ENCODE measurements around the gene ROR1.

The ROR1 gene

DNA sequence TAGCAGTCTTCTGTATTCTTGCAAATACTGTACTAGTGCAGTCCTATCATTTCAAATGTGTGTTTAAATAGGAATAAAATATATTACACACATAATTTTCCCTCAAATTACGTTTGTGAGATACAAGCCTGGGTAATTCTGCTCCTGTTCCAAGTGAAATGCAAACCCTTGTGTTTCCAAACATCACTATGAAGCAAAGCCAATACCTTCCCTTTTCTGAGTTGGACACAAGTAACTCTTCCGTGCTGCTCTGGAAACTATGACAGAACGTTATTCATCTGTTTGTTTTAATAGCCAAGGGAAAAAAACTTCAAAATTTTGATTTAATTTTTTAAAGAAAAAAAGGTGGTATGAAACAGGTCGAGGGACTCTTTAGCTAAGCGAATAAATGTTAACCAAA lies 355.9 kb downstream of the ROR1 start:
- Histone ChIP-seq H3K4me3 (ENCODE audit: low read length) (no peak overlapping the region), H3K36me3 (ENCODE audit: control insufficient read depth, insufficient read depth, low read length) (no peaks in the 10 kb centered on the region), H3K27me3 (ENCODE audit: control insufficient read depth, insufficient read depth, low read length) (no peaks in the 10 kb centered on the region), H3K4me1 (ENCODE audit: control insufficient read depth, insufficient read depth, low read length) (no peaks in the 10 kb centered on the region), H3K9ac (ENCODE audit: low read length) (no peak overlapping the region), H3K9me3 (ENCODE audit: control insufficient read depth, low read length) (no peaks in the 10 kb centered on the region)

DNA sequence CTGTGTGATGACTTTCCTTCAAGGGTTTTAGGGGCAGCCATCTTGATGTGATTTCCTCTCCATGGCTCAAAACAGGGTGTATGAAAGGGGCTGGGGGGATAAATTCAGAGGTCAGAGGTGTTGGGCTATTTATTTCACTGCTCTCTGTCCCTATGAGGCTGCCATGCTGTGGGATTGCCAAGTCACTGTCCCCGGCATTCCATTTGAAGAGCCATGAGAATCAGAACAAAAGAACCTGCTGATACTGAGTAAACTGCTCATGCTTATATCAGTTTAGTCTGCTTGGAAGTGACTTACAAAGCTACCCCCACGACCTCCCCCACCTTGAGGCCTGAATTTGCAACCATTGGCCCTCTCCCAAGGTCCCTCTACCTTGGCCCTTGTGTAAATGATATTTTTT lies 357.3 kb downstream of the ROR1 start:
- H3K4me1 ChIP-seq (ENCODE audit: control insufficient read depth, insufficient read depth, low read length): no peaks in the 10 kb centered on the region
- H3K27me3 ChIP-seq (ENCODE audit: control insufficient read depth, insufficient read depth, low read length): no peaks in the 10 kb centered on the region
- no peak overlapping the region for H3K4me3 ChIP-seq (ENCODE audit: low read length)
- no peak overlapping the region for H3K9ac ChIP-seq (ENCODE audit: low read length)
- H3K9me3 ChIP-seq (ENCODE audit: control insufficient read depth, low read length): no peaks in the 10 kb centered on the region
- H3K36me3 ChIP-seq (ENCODE audit: control insufficient read depth, insufficient read depth, low read length): no peaks in the 10 kb centered on the region

GRCh38 chr1:64133036-64133435 lies 359.2 kb downstream of the ROR1 start:
- Histone ChIP-seq H3K9ac (ENCODE audit: low read length) (no peak overlapping the region), H3K4me1 (ENCODE audit: control insufficient read depth, insufficient read depth, low read length) (no peaks in the 10 kb centered on the region), H3K36me3 (ENCODE audit: control insufficient read depth, insufficient read depth, low read length) (no peaks in the 10 kb centered on the region)

GRCh38 chr1:64135462-64136223 lies 361.8 kb downstream of the ROR1 start:
- no peak overlapping the region for H3K9ac ChIP-seq (ENCODE audit: low read length)
- no peaks in the 10 kb centered on the region for H3K27me3 ChIP-seq (ENCODE audit: control insufficient read depth, insufficient read depth, low read length)
- no peaks in the 10 kb centered on the region for H3K9me3 ChIP-seq (ENCODE audit: control insufficient read depth, low read length)

More at GRCh38 chr1:64133036-64133435, 359.2 kb downstream of the ROR1 start:
- Histone ChIP-seq H3K4me3 (ENCODE audit: low read length) (no peak overlapping the region), H3K9me3 (ENCODE audit: control insufficient read depth, low read length) (no peaks in the 10 kb centered on the region), H3K27me3 (ENCODE audit: control insufficient read depth, insufficient read depth, low read length) (no peaks in the 10 kb centered on the region)

DNA sequence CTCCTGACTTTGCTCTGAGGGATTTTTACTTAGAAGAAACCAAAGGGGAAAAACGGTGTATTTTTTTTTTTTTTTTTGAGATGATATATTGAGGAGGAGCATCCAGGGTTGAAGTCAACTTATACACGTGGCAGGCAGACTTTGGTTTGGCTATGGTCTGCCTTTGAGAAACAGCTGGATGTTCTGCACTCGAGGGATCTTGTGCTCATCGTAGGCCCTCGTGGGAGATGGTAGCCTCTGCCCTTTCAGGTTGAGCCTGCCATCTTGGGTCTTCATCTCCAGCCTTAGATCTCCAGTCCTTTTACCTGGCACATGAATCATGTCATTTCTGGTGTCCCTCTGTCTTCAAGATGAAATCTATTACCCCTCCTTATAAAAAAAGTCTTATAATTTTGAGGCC lies 362.5 kb downstream of the ROR1 start:
- H3K9me3 ChIP-seq (ENCODE audit: control insufficient read depth, low read length): no peaks in the 10 kb centered on the region
- no peaks in the 10 kb centered on the region for H3K27me3 ChIP-seq (ENCODE audit: control insufficient read depth, insufficient read depth, low read length)
- H3K9ac ChIP-seq (ENCODE audit: low read length): no peak overlapping the region
- peaks cover 5% of the 10 kb centered on the region for H3K4me1 ChIP-seq (ENCODE audit: control insufficient read depth, insufficient read depth, low read length)
- H3K4me3 ChIP-seq (ENCODE audit: low read length): no peak overlapping the region
- no peaks in the 10 kb centered on the region for H3K36me3 ChIP-seq (ENCODE audit: control insufficient read depth, insufficient read depth, low read length)

More at GRCh38 chr1:64135462-64136223, 361.8 kb downstream of the ROR1 start:
- H3K36me3 ChIP-seq (ENCODE audit: control insufficient read depth, insufficient read depth, low read length): no peaks in the 10 kb centered on the region
- no peak overlapping the region for H3K4me3 ChIP-seq (ENCODE audit: low read length)
- peaks cover 5% of the 10 kb centered on the region for H3K4me1 ChIP-seq (ENCODE audit: control insufficient read depth, insufficient read depth, low read length)

DNA sequence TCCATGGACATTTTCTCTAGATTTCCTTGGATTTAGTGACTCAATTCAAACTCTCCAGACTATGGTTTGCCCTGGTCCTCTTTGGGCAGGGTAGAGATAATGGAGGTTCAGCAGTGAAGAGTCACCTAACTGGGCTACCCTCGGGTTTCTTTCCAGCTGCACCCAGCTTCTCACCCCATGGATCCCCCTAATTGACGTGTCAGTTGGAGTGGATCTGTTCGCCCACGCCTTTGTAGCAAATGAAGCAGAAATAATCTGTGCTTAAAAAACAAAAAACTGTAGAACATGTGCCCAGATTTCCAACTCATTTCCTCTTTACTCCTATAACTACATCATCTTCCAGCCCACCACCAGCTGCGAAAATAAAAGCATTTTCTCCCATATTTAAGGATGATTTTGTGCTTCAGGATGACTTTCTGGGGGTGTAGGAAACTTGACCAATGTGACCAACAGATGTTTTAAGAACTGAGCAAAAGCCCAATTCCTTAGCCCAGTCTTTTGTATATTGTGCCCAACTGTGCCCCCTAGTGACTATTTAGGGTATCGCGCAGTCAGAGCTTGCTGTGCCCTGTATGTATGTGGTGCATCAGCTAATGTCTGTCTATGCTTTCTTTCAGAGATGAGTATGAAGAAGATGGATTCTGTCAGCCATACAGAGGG lies 363.1 kb downstream of the ROR1 start:
- Histone ChIP-seq H3K4me3 (ENCODE audit: low read length) (no peak overlapping the region), H3K9me3 (ENCODE audit: control insufficient read depth, low read length) (no peaks in the 10 kb centered on the region), H3K27me3 (ENCODE audit: control insufficient read depth, insufficient read depth, low read length) (no peaks in the 10 kb centered on the region), H3K9ac (ENCODE audit: low read length) (no peak overlapping the region), H3K4me1 (ENCODE audit: control insufficient read depth, insufficient read depth, low read length) (peaks cover 5% of the 10 kb centered on the region), H3K36me3 (ENCODE audit: control insufficient read depth, insufficient read depth, low read length) (no peaks in the 10 kb centered on the region)

- no peaks in the 10 kb centered on the region for H3K36me3 ChIP-seq (ENCODE audit: control insufficient read depth, insufficient read depth, low read length)
- H3K4me3 ChIP-seq (ENCODE audit: low read length): no peak overlapping the region
- no peak overlapping the region for H3K9ac ChIP-seq (ENCODE audit: low read length)
- H3K9me3 ChIP-seq (ENCODE audit: control insufficient read depth, low read length): no peaks in the 10 kb centered on the region
- H3K27me3 ChIP-seq (ENCODE audit: control insufficient read depth, insufficient read depth, low read length): no peaks in the 10 kb centered on the region
- peaks cover 5% of the 10 kb centered on the region for H3K4me1 ChIP-seq (ENCODE audit: control insufficient read depth, insufficient read depth, low read length)
Measured at GRCh38 chr1:64137412-64137803, 363.6 kb downstream of the ROR1 start.

- Histone ChIP-seq H3K9ac (ENCODE audit: low read length) (no peak overlapping the region), H3K36me3 (ENCODE audit: control insufficient read depth, insufficient read depth, low read length) (no peaks in the 10 kb centered on the region), H3K4me1 (ENCODE audit: control insufficient read depth, insufficient read depth, low read length) (peaks cover 5% of the 10 kb centered on the region), H3K27me3 (ENCODE audit: control insufficient read depth, insufficient read depth, low read length) (no peaks in the 10 kb centered on the region), H3K9me3 (ENCODE audit: control insufficient read depth, low read length) (no peaks in the 10 kb centered on the region), H3K4me3 (ENCODE audit: low read length) (no peak overlapping the region)
Measured at GRCh38 chr1:64139877-64140276, 366.1 kb downstream of the ROR1 start.

DNA sequence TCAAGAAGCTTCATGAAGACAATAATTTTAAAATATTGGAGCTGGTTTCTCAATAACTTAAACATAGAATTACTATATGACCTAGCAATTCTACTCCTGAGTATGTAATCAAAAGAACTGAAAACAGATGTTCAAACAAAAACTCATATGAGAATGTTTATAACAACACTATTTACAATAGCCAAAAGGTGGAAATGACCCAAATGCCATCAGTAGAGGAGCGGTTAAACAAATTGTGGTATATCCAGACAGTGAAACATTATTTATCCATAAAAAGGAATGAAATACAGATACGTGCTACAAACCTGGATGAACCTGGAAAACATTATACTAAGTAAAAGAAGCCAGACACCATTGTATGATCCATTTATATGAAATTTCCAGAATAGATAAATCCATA lies 366.8 kb downstream of the ROR1 start:
- Histone ChIP-seq H3K27me3 (ENCODE audit: control insufficient read depth, insufficient read depth, low read length) (no peaks in the 10 kb centered on the region), H3K9me3 (ENCODE audit: control insufficient read depth, low read length) (no peaks in the 10 kb centered on the region), H3K36me3 (ENCODE audit: control insufficient read depth, insufficient read depth, low read length) (no peaks in the 10 kb centered on the region), H3K9ac (ENCODE audit: low read length) (no peak overlapping the region), H3K4me1 (ENCODE audit: control insufficient read depth, insufficient read depth, low read length) (peaks cover 5% of the 10 kb centered on the region), H3K4me3 (ENCODE audit: low read length) (no peak overlapping the region)

DNA sequence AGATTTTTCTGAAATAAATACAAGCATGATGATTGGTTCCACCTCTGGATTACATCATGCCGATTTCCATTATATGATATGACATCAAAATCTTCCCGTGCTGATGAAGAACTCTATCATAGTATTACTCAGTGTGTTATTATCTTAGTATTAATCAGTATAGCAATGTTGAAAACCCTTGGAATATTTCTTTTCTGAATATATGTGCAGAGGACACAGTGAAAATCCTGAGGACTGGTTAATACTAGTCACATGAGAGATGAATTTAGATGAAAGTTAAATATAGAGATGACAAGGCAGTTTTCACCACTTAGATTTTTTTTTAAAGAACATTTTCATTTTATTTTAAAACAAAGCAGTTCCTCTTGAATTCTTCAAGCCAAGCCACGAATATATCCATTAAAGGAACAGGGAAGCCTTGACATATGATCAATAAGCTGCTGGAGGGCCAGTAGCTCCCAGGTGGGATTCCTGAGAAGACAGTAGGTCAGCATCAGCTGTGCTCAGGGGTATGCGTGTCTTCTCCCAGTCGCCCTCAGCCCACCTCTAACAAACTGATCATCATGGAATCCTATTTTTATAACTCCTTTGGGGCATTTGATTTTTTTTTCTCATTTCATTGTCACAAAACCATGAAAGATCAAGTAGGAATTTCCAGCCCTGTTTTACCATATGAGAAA lies 373.4 kb downstream of the ROR1 start:
- H3K9ac ChIP-seq (ENCODE audit: low read length): no peak overlapping the region
- H3K4me1 ChIP-seq (ENCODE audit: control insufficient read depth, insufficient read depth, low read length): no peaks in the 10 kb centered on the region
- no peaks in the 10 kb centered on the region for H3K27me3 ChIP-seq (ENCODE audit: control insufficient read depth, insufficient read depth, low read length)
- H3K36me3 ChIP-seq (ENCODE audit: control insufficient read depth, insufficient read depth, low read length): no peaks in the 10 kb centered on the region
- no peaks in the 10 kb centered on the region for H3K9me3 ChIP-seq (ENCODE audit: control insufficient read depth, low read length)
- no peak overlapping the region for H3K4me3 ChIP-seq (ENCODE audit: low read length)

DNA sequence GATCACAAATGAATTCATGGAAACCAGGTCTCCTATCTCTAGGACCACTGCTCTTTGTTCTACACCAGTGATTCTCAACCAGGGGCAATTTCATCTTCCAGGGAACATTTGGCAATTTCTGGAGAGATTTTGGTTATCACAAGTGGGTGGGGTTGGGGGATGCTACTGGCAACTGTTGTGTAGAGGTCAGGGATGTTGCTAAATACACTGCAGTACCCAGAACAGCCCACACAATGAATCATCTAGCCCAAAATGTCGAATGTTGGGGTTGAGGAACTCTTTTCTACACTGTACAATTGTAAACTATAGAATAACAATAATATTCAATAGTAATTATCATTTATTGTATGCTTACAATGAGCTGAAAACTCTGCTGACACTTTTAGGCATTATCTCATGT lies 373.9 kb downstream of the ROR1 start:
- H3K9ac ChIP-seq (ENCODE audit: low read length): no peak overlapping the region
- H3K4me3 ChIP-seq (ENCODE audit: low read length): no peak overlapping the region
- no peaks in the 10 kb centered on the region for H3K9me3 ChIP-seq (ENCODE audit: control insufficient read depth, low read length)
- no peaks in the 10 kb centered on the region for H3K27me3 ChIP-seq (ENCODE audit: control insufficient read depth, insufficient read depth, low read length)
- no peaks in the 10 kb centered on the region for H3K36me3 ChIP-seq (ENCODE audit: control insufficient read depth, insufficient read depth, low read length)
- H3K4me1 ChIP-seq (ENCODE audit: control insufficient read depth, insufficient read depth, low read length): no peaks in the 10 kb centered on the region

- Histone ChIP-seq H3K4me1 (ENCODE audit: control insufficient read depth, insufficient read depth, low read length) (no peaks in the 10 kb centered on the region), H3K27me3 (ENCODE audit: control insufficient read depth, insufficient read depth, low read length) (no peaks in the 10 kb centered on the region), H3K36me3 (ENCODE audit: control insufficient read depth, insufficient read depth, low read length) (no peaks in the 10 kb centered on the region), H3K9me3 (ENCODE audit: control insufficient read depth, low read length) (no peaks in the 10 kb centered on the region), H3K9ac (ENCODE audit: low read length) (no peak overlapping the region), H3K4me3 (ENCODE audit: low read length) (no peak overlapping the region)
Measured at GRCh38 chr1:64150266-64150665, 376.4 kb downstream of the ROR1 start.
